ENCODE measurements around the gene CEACAM8. TPM values are rescaled to one million over a fixed set of nuclear protein-coding genes. Genes with fewer than 3 reads are reported as not detected.

The CEACAM8 gene
- total RNA-seq, 1 donor from 2014 or later: not detected

GRCh38 chr19:42573642-42574041, 21.1 kb downstream of the CEACAM8 start:
- Mint-ChIP-seq H3K4me1 (ENCODE audit: low read depth, unreplicated experiment) (no peaks in the 10 kb centered on the region), H3K9me3 (ENCODE audit: unreplicated experiment) (peaks cover 2% of the 10 kb centered on the region), H3K27ac (ENCODE audit: unreplicated experiment) (no peak overlapping the region), H3K4me3 (ENCODE audit: unreplicated experiment) (no peak overlapping the region), H3K27me3 (ENCODE audit: low read depth, unreplicated experiment) (peaks cover 42% of the 10 kb centered on the region), H3K36me3 (ENCODE audit: low read depth, unreplicated experiment) (no peaks in the 10 kb centered on the region)
- TF ChIP-seq CTCF (IDR thresholded peaks at IDR 0.05; ENCODE audit: insufficient read depth, low read depth, low read length) (no peak), EZH2 (IDR thresholded peaks at IDR 0.05; ENCODE audit: insufficient read depth, low read length) (no peak)
- DNase-seq (ENCODE audit: low read depth) (no peak), FAIRE-seq (no peak)
- Histone ChIP-seq H4K20me1 (ENCODE audit: insufficient read depth, low read length) (no peaks in the 10 kb centered on the region), H3K36me3 (ENCODE audit: insufficient read depth, low read length) (no peaks in the 10 kb centered on the region), H2AFZ (ENCODE audit: low read depth, low read length) (no peak overlapping the region), H3K79me2 (ENCODE audit: insufficient read depth, low read length) (no peaks in the 10 kb centered on the region), H3K4me1 (ENCODE audit: insufficient read depth, low read length) (no peaks in the 10 kb centered on the region), H3K9me3 (ENCODE audit: insufficient read depth, low read depth, low read length) (no peaks in the 10 kb centered on the region), H3K4me2 (ENCODE audit: low read length) (no peak overlapping the region), H3K27ac (ENCODE audit: low read depth, low read length) (no peak overlapping the region), H3K27me3 (ENCODE audit: insufficient read depth, low read length) (peaks cover 5% of the 10 kb centered on the region), H3K4me3 (ENCODE audit: insufficient read depth, low read depth, low read length) (no peak overlapping the region), H3K9ac (ENCODE audit: low read length) (no peak overlapping the region)

- no peak overlapping the region for H3K4me2 ChIP-seq (ENCODE audit: low read length)
- H3K4me1 ChIP-seq (ENCODE audit: insufficient read depth, low read length): no peaks in the 10 kb centered on the region
- H3K4me3 ChIP-seq (ENCODE audit: insufficient read depth, low read depth, low read length): no peak overlapping the region
- no peaks in the 10 kb centered on the region for H3K36me3 ChIP-seq (ENCODE audit: insufficient read depth, low read length)
- FAIRE-seq (no peak), DNase-seq (ENCODE audit: low read depth) (no peak)
- no peaks in the 10 kb centered on the region for H3K79me2 ChIP-seq (ENCODE audit: insufficient read depth, low read length)
- H3K27ac ChIP-seq (ENCODE audit: low read depth, low read length): no peak overlapping the region
- H3K4me3 Mint-ChIP-seq (ENCODE audit: unreplicated experiment): no peak overlapping the region
- H3K9ac ChIP-seq (ENCODE audit: low read length): no peak overlapping the region
- no peak overlapping the region for H3K27ac Mint-ChIP-seq (ENCODE audit: unreplicated experiment)
- peaks cover 2% of the 10 kb centered on the region for H3K9me3 Mint-ChIP-seq (ENCODE audit: unreplicated experiment)
- no peak for TF ChIP-seq CTCF (IDR thresholded peaks at IDR 0.05; ENCODE audit: insufficient read depth, low read depth, low read length)
- no peak for TF ChIP-seq EZH2 (IDR thresholded peaks at IDR 0.05; ENCODE audit: insufficient read depth, low read length)
- H3K36me3 Mint-ChIP-seq (ENCODE audit: low read depth, unreplicated experiment): no peaks in the 10 kb centered on the region
- no peaks in the 10 kb centered on the region for H3K4me1 Mint-ChIP-seq (ENCODE audit: low read depth, unreplicated experiment)
- H3K9me3 ChIP-seq (ENCODE audit: insufficient read depth, low read depth, low read length): no peaks in the 10 kb centered on the region
- peaks cover 7% of the 10 kb centered on the region for H3K27me3 ChIP-seq (ENCODE audit: insufficient read depth, low read length)
- no peak overlapping the region for H2AFZ ChIP-seq (ENCODE audit: low read depth, low read length)
- peaks cover 44% of the 10 kb centered on the region for H3K27me3 Mint-ChIP-seq (ENCODE audit: low read depth, unreplicated experiment)
- H4K20me1 ChIP-seq (ENCODE audit: insufficient read depth, low read length): no peaks in the 10 kb centered on the region
Observed at GRCh38 chr19:42571116-42571515, 23.6 kb downstream of the CEACAM8 start.

DNA sequence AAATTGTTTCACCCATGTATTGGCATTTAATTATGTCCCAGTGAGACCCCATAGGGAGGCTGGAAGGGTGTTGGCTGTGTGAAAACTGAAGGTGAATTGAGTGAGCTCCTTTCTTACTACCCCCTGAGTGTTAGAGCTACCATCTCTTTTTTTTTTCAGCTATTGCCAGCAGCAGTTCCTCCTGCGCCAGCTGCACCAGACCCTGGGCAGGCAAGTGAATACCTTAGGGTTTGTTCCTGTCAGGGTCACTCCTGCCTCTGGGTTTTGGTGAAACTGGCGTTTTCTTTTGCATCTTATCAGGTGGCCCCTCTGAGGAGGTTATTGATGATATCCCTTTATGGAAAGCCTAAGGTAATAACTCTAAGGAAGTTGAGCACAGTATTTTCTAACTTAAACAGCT, 25.5 kb downstream of the CEACAM8 start:
- H3K27me3 ChIP-seq (ENCODE audit: insufficient read depth, low read length): peaks cover 7% of the 10 kb centered on the region
- Mint-ChIP-seq H3K27me3 (ENCODE audit: low read depth, unreplicated experiment) (peaks cover 53% of the 10 kb centered on the region), H3K9me3 (ENCODE audit: unreplicated experiment) (peaks cover 2% of the 10 kb centered on the region), H3K4me1 (ENCODE audit: low read depth, unreplicated experiment) (no peaks in the 10 kb centered on the region), H3K4me3 (ENCODE audit: unreplicated experiment) (no peak overlapping the region), H3K36me3 (ENCODE audit: low read depth, unreplicated experiment) (no peaks in the 10 kb centered on the region), H3K27ac (ENCODE audit: unreplicated experiment) (no peak overlapping the region)
- no peaks in the 10 kb centered on the region for H3K79me2 ChIP-seq (ENCODE audit: insufficient read depth, low read length)
- H2AFZ ChIP-seq (ENCODE audit: low read depth, low read length): no peak overlapping the region
- no peaks in the 10 kb centered on the region for H3K36me3 ChIP-seq (ENCODE audit: insufficient read depth, low read length)
- H3K9me3 ChIP-seq (ENCODE audit: insufficient read depth, low read depth, low read length): no peaks in the 10 kb centered on the region
- H3K4me3 ChIP-seq (ENCODE audit: insufficient read depth, low read depth, low read length): no peak overlapping the region
- H3K4me1 ChIP-seq (ENCODE audit: insufficient read depth, low read length): no peaks in the 10 kb centered on the region
- no peak for TF ChIP-seq EZH2 (IDR thresholded peaks at IDR 0.05; ENCODE audit: insufficient read depth, low read length)
- no peak for TF ChIP-seq CTCF (IDR thresholded peaks at IDR 0.05; ENCODE audit: insufficient read depth, low read depth, low read length)
- FAIRE-seq (no peak), DNase-seq (ENCODE audit: low read depth) (no peak)
- no peak overlapping the region for H3K4me2 ChIP-seq (ENCODE audit: low read length)
- no peaks in the 10 kb centered on the region for H4K20me1 ChIP-seq (ENCODE audit: insufficient read depth, low read length)
- H3K9ac ChIP-seq (ENCODE audit: low read length): no peak overlapping the region
- H3K27ac ChIP-seq (ENCODE audit: low read depth, low read length): no peak overlapping the region
